GM18517 (cell line): Measurements from ENCODE around the gene KCNJ16.
"Not testable (repeated sequence)": the region's sequence is repeated elsewhere in the genome, so short reads cannot be mapped to it uniquely, and the experiment has no call there.

Experiments
- ATAC-seq: cut with Tn5 transposase; IDR thresholded peaks from one replicate; pipeline ENCODE4 v1.9.1; 2021; ENCODE audit warnings: mild to moderate bottlenecking, moderate library complexity; ENCODE audit not compliant: unreplicated experiment

The KCNJ16 gene

GRCh38 chr17:70074956-70075355 lies at the start of gene KCNJ16:
Gene KCNJ16 (plus strand): TSS chr17:70075225. CDS start chr17:70132088, 56,863 bp downstream.
- ATAC-seq: no peak

GRCh38 chr17:70028397-70028796 lies 46.6 kb upstream of the KCNJ16 start:
- ATAC-seq: no peak

- no peak for ATAC-seq
Measured at GRCh38 chr17:70028978-70029767, 45.9 kb upstream of the KCNJ16 start.

- ATAC-seq: no peak
Measured at GRCh38 chr17:70030371-70030770, 44.7 kb upstream of the KCNJ16 start.

GRCh38 chr17:70031341-70031740 lies 43.7 kb upstream of the KCNJ16 start:
- ATAC-seq: no peak

GRCh38 chr17:70033165-70033564 lies 41.9 kb upstream of the KCNJ16 start:
- ATAC-seq: no peak

GRCh38 chr17:70034158-70034557 lies 40.9 kb upstream of the KCNJ16 start:
- no peak for ATAC-seq

GRCh38 chr17:70037498-70037897 lies 37.5 kb upstream of the KCNJ16 start:
- no peak for ATAC-seq

GRCh38 chr17:70040336-70040735 lies 34.7 kb upstream of the KCNJ16 start:
- ATAC-seq: no peak

- no peak for ATAC-seq
Measured at GRCh38 chr17:70041061-70041460, 34.0 kb upstream of the KCNJ16 start.

GRCh38 chr17:70041540-70041939 lies 33.5 kb upstream of the KCNJ16 start:
- ATAC-seq: no peak

- ATAC-seq: not testable (repeated sequence)
Measured at GRCh38 chr17:70045780-70046179, 29.2 kb upstream of the KCNJ16 start.

- ATAC-seq: no peak
Measured at GRCh38 chr17:70047619-70048419, 27.2 kb upstream of the KCNJ16 start.

- ATAC-seq: no peak
Measured at GRCh38 chr17:70049801-70050591, 25.0 kb upstream of the KCNJ16 start.

GRCh38 chr17:70050931-70051330 lies 24.1 kb upstream of the KCNJ16 start:
- ATAC-seq: no peak

- no peak for ATAC-seq
Measured at GRCh38 chr17:70053241-70054234, 21.5 kb upstream of the KCNJ16 start.

GRCh38 chr17:70055000-70055399 lies 20.0 kb upstream of the KCNJ16 start:
- no peak for ATAC-seq

GRCh38 chr17:70059071-70059470 lies 16.0 kb upstream of the KCNJ16 start:
- ATAC-seq: no peak

GRCh38 chr17:70059649-70060048 lies 15.4 kb upstream of the KCNJ16 start:
- no peak for ATAC-seq

- ATAC-seq: no peak
Measured at GRCh38 chr17:70060415-70060814, 14.6 kb upstream of the KCNJ16 start.
